Loucy (cell line): ENCODE measurements around the gene EPB41L3.

ENCODE experiments used
- H2AFZ ChIP-seq: fragments of 200-600 bp; sonication (generic); 2 replicates; pipeline ENCODE4 v1.6.0; 2016; ENCODE audit warnings: antibody characterized with exemption, mild to moderate bottlenecking, low read length, moderate library complexity
- H3F3A ChIP-seq: fragments of 200-600 bp; 2 replicates; pipeline ENCODE4 v1.6.0; 2016; ENCODE audit warnings: antibody characterized with exemption, low read depth, mild to moderate bottlenecking
- H3K27me3 ChIP-seq: fragments of 200-600 bp; sonication (generic); 2 replicates; pipeline ENCODE4 v1.6.1; 2014; ENCODE audit warnings: low read length, mild to moderate bottlenecking; ENCODE audit not compliant: insufficient read depth, poor library complexity, severe bottlenecking
- H3K36me3 ChIP-seq: fragments of 200-600 bp; sonication (generic); 2 replicates; pipeline ENCODE4 v1.6.1; 2016; ENCODE audit warnings: low read length; ENCODE audit not compliant: insufficient read depth
- H3K4me1 ChIP-seq: fragments of 200-600 bp; sonication (generic); 2 replicates; pipeline ENCODE4 v1.5.1; 2014; ENCODE audit warnings: low read length, mild to moderate bottlenecking; ENCODE audit not compliant: insufficient read depth, poor library complexity, severe bottlenecking
- H3K4me2 ChIP-seq: fragments of 200-600 bp; sonication (generic); 2 replicates; pipeline ENCODE4 v1.6.0; 2014; ENCODE audit warnings: antibody characterized with exemption, low read length, low read depth, mild to moderate bottlenecking; ENCODE audit not compliant: poor library complexity, severe bottlenecking
- H3K4me3 ChIP-seq: fragments of 200-600 bp; sonication (generic); 2 replicates; pipeline ENCODE4 v1.5.1; 2014; ENCODE audit warnings: low read length, mild to moderate bottlenecking, mixed read lengths; ENCODE audit not compliant: poor library complexity, severe bottlenecking
- H3K79me2 ChIP-seq: fragments of 200-600 bp; sonication (generic); 2 replicates; pipeline ENCODE4 v1.6.1; 2014; ENCODE audit warnings: low read length; ENCODE audit not compliant: insufficient read depth
- H3K9ac ChIP-seq: fragments of 200-600 bp; sonication (generic); 2 replicates; pipeline ENCODE4 v1.6.0; 2014; ENCODE audit warnings: mild to moderate bottlenecking, low read depth, low read length, moderate library complexity; ENCODE audit not compliant: poor library complexity, severe bottlenecking
- H3K9me2 ChIP-seq: fragments of 200-600 bp; sonication (generic); replicated peaks from 2 replicates; pipeline ENCODE4 v1.6.1; 2016; ENCODE audit warnings: low read depth, low read length, mixed read lengths
- H3K9me3 ChIP-seq: fragments of 200-600 bp; sonication (generic); 2 replicates; pipeline ENCODE4 v1.6.1; 2014; ENCODE audit warnings: mild to moderate bottlenecking, antibody characterized with exemption, low read length, low read depth; ENCODE audit not compliant: insufficient read depth
- H4K20me1 ChIP-seq: fragments of 200-600 bp; sonication (generic); 2 replicates; pipeline ENCODE4 v1.6.0; 2014; ENCODE audit warnings: antibody characterized with exemption, low read length, mild to moderate bottlenecking; ENCODE audit not compliant: insufficient read depth, poor library complexity, severe bottlenecking
- EZH2phosphoT487 ChIP-seq: fragments of 200-600 bp; IDR thresholded peaks from 2 replicates; pipeline ENCODE4 v1.6.1; 2018; ENCODE audit warnings: antibody characterized with exemption, mild to moderate bottlenecking, moderate library complexity, borderline replicate concordance
- TF ChIP-seq, protein P1 (sequence below): fragments of 200-600 bp; sonication (generic); conservative IDR thresholded peaks from 2 replicates; pipeline ENCODE4 v1.5.1; 2014; ENCODE audit warnings: mild to moderate bottlenecking, antibody characterized with exemption, low read length

The EPB41L3 gene

GRCh38 chr18:5527603-5528002, 16.2 kb downstream of the EPB41L3 start:
- Histone ChIP-seq H3F3A (no peaks in the 10 kb centered on the region), H3K4me1 (no peaks in the 10 kb centered on the region), H3K79me2 (no peaks in the 10 kb centered on the region), H3K4me3 (no peak overlapping the region), H3K27me3 (no peaks in the 10 kb centered on the region), H3K9ac (no peak overlapping the region), H4K20me1 (no peaks in the 10 kb centered on the region), H3K9me3 (peaks cover 7% of the 10 kb centered on the region; the same call in 1 of the 2 replicates), H2AFZ (no peak overlapping the region), H3K4me2 (no peak overlapping the region), H3K9me2 (no peaks in the 10 kb centered on the region), H3K36me3 (no peaks in the 10 kb centered on the region)
- no peak for TF ChIP-seq EZH2phosphoT487
- TF ChIP-seq, protein P1, sequence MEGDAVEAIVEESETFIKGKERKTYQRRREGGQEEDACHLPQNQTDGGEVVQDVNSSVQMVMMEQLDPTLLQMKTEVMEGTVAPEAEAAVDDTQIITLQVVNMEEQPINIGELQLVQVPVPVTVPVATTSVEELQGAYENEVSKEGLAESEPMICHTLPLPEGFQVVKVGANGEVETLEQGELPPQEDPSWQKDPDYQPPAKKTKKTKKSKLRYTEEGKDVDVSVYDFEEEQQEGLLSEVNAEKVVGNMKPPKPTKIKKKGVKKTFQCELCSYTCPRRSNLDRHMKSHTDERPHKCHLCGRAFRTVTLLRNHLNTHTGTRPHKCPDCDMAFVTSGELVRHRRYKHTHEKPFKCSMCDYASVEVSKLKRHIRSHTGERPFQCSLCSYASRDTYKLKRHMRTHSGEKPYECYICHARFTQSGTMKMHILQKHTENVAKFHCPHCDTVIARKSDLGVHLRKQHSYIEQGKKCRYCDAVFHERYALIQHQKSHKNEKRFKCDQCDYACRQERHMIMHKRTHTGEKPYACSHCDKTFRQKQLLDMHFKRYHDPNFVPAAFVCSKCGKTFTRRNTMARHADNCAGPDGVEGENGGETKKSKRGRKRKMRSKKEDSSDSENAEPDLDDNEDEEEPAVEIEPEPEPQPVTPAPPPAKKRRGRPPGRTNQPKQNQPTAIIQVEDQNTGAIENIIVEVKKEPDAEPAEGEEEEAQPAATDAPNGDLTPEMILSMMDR = no peak

GRCh38 chr18:5524660-5525059, 19.1 kb downstream of the EPB41L3 start:
- Histone ChIP-seq H3K36me3 (no peaks in the 10 kb centered on the region), H3K4me3 (no peak overlapping the region), H2AFZ (no peak overlapping the region), H4K20me1 (no peaks in the 10 kb centered on the region), H3K4me1 (no peaks in the 10 kb centered on the region), H3K9me2 (no peaks in the 10 kb centered on the region), H3K27me3 (no peaks in the 10 kb centered on the region), H3F3A (no peaks in the 10 kb centered on the region), H3K9ac (no peak overlapping the region), H3K79me2 (no peaks in the 10 kb centered on the region), H3K4me2 (no peak overlapping the region), H3K9me3 (no peaks in the 10 kb centered on the region)
- TF ChIP-seq EZH2phosphoT487 = no peak
- TF ChIP-seq, protein P1 = no peak

DNA sequence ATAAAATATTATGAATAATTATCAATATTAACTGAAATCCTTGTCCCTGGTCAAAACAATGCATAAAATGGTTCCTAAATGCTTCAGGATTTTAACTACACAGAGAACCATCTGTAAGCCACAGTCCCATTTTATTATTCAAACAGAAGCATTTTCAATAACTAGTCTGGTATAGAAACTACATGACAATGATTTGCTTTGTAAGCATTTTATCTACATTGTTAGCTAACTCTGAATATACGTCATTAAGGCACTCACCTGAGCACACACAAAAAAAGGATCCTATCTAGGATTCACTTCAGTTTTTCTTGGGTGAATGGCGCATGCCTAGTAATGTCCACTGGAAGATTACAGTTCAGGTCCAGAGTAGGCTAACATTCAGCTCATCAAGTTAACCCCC, 22.8 kb downstream of the EPB41L3 start:
- H3K79me2 ChIP-seq = no peaks in the 10 kb centered on the region
- no peaks in the 10 kb centered on the region for H3K4me1 ChIP-seq
- no peaks in the 10 kb centered on the region for H3F3A ChIP-seq
- H3K9me2 ChIP-seq = no peaks in the 10 kb centered on the region
- H3K9ac ChIP-seq = no peak overlapping the region
- no peak overlapping the region for H3K4me3 ChIP-seq
- H3K9me3 ChIP-seq = no peaks in the 10 kb centered on the region
- H2AFZ ChIP-seq = no peak overlapping the region
- TF ChIP-seq EZH2phosphoT487 = no peak
- TF ChIP-seq, protein P1 = no peak
- H3K36me3 ChIP-seq = no peaks in the 10 kb centered on the region
- H4K20me1 ChIP-seq = no peaks in the 10 kb centered on the region
- no peaks in the 10 kb centered on the region for H3K27me3 ChIP-seq
- H3K4me2 ChIP-seq = no peak overlapping the region
